ENCODE data around the gene CLDN14.

Gene CLDN14

DNA sequence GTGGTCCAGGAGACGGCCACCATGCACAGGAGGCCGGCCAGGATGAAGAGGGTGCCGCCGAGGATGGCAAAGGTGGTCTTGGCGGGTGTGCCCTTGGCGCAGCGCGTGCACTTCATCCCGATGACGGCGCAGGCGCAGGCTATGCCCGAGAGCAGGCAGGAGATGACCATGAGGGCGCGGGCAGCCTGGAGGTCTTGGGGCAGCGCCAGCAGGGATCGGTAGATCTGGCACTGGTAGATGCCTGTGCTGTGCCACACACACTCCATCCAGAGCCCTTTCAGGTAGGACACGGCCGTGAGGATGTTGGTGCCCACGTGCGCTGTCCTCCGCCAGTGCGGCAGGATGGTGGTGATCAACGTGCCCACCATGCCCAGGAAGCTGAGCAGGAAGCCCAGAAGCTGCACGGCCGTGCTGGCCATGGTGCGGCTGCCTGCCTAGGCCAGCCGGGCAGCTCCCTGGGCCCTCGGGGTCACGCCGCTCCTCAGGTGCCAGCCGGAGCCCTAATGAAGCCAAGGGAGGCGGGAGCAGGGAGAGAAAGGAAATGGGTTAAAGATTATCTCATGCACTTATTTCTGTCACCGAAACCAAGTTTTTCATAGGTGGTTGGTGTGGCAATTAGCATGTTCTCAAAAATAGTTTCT, 18.5 kb downstream of the CLDN14 start:
- WGBS, 2 experiments: 92 to 94% methylated on average over 34 of the region's 34 CpGs

DNA sequence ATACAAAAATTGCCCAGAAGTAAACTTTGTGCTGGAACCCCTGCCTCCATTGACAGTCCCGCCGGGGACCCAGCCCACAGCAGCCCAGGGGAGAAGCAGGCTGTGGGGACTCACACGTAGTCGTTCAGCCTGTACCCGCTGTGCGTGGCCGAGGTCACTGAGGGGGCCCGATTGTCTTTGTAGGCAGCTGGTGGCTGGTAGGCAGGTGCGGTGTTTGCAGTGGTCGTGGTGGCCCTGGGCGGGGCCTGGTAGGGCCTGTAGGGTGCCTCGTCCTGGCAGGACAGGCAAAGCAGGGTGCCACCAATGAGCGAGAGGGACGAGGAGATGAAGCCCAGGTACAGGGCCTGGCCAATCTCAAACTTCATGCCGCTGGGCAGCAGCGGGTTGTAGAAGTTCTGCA, 19.1 kb downstream of the CLDN14 start:
- no peak overlapping the region for H3K4me3 ChIP-seq (ENCODE audit: insufficient read depth, low read depth, low read length)
- H3K4me1 ChIP-seq (ENCODE audit: control insufficient read depth, insufficient read depth, low read length): no peaks in the 10 kb centered on the region
- 92 to 93% methylated on average over 16 of the region's 16 CpGs for WGBS, 2 experiments
- no peaks in the 10 kb centered on the region for H3K9me3 ChIP-seq (ENCODE audit: control insufficient read depth, low read length)
- no peaks in the 10 kb centered on the region for H3K27me3 ChIP-seq (ENCODE audit: control insufficient read depth, insufficient read depth, low read length, poor library complexity, severe bottlenecking)
- H3K36me3 ChIP-seq (ENCODE audit: control insufficient read depth, insufficient read depth, low read length): no peaks in the 10 kb centered on the region
- H3K27ac ChIP-seq (ENCODE audit: insufficient read depth, low read depth, low read length, poor library complexity, severe bottlenecking): no peak overlapping the region

More for the DNA sequence above, 18.5 kb downstream of the CLDN14 start:
- H3K27ac ChIP-seq (ENCODE audit: insufficient read depth, low read depth, low read length, poor library complexity, severe bottlenecking): no peak overlapping the region
- no peaks in the 10 kb centered on the region for H3K27me3 ChIP-seq (ENCODE audit: control insufficient read depth, insufficient read depth, low read length, poor library complexity, severe bottlenecking)
- no peak overlapping the region for H3K4me3 ChIP-seq (ENCODE audit: insufficient read depth, low read depth, low read length)
- no peaks in the 10 kb centered on the region for H3K36me3 ChIP-seq (ENCODE audit: control insufficient read depth, insufficient read depth, low read length)
- H3K4me1 ChIP-seq (ENCODE audit: control insufficient read depth, insufficient read depth, low read length): no peaks in the 10 kb centered on the region
- H3K9me3 ChIP-seq (ENCODE audit: control insufficient read depth, low read length): no peaks in the 10 kb centered on the region

DNA sequence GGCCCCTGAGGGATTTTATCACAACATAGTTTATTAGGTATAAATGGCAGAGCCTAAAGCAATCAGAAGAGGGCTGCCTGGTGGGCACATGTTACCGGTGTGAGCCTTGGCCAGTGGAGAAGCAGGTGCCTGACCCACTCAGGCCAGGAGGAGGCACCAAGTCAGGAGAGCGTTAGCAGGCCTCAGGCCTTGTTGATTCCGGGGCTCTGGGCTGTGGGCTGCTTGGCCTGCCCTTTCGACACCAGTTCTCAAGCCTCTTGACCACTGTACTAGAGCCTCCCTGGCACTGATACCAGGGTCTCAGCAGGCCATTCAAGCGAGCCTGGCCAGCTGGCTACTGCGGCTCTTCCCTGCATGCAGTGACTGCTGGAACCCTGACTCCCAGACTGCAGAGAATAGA, 20.8 kb downstream of the CLDN14 start:
- Histone ChIP-seq H3K36me3 (ENCODE audit: control insufficient read depth, insufficient read depth, low read length) (no peaks in the 10 kb centered on the region), H3K9me3 (ENCODE audit: control insufficient read depth, low read length) (no peaks in the 10 kb centered on the region), H3K4me3 (ENCODE audit: insufficient read depth, low read depth, low read length) (no peak overlapping the region), H3K27ac (ENCODE audit: insufficient read depth, low read depth, low read length, poor library complexity, severe bottlenecking) (no peak overlapping the region), H3K27me3 (ENCODE audit: control insufficient read depth, insufficient read depth, low read length, poor library complexity, severe bottlenecking) (no peaks in the 10 kb centered on the region), H3K4me1 (ENCODE audit: control insufficient read depth, insufficient read depth, low read length) (peaks cover 8% of the 10 kb centered on the region)
- WGBS, 2 experiments: 92 to 96% methylated on average over 6 of the region's 6 CpGs

DNA sequence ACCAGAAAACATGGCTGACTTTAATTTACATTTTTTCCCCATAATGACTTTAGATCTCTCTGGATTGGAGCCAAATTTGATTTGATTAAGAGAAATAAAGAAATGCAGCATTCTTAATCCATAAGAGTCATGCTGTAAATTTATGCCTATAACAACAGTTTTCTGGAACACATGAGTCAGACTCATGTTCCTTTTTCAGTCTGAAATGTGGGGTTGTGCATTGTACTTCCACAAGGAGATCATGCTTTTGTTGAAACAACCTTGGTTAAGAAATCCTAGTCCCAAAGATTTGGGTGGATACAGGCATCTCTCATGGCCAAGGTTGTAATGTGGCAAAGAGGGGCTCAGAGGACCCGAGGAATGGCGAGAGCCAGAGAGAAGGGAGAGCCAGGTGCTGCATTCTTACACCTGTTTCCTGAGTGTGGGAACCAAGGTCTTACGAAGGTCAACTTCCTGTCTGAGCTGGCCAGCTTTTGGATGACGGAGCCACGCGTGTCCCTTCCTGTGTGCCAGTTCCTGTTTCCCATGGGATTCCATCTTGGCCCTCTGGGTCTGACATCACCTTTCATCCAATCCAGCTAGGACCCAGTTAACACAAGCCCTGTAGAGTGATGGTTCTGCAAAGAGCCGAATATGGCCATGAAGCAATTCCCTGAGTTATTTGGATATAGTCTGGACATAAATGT, 23.1 kb downstream of the CLDN14 start:
- no peaks in the 10 kb centered on the region for H3K9me3 ChIP-seq (ENCODE audit: control insufficient read depth, low read length)
- H3K4me1 ChIP-seq (ENCODE audit: control insufficient read depth, insufficient read depth, low read length): peaks cover 11% of the 10 kb centered on the region
- H3K27me3 ChIP-seq (ENCODE audit: control insufficient read depth, insufficient read depth, low read length, poor library complexity, severe bottlenecking): no peaks in the 10 kb centered on the region
- H3K27ac ChIP-seq (ENCODE audit: insufficient read depth, low read depth, low read length, poor library complexity, severe bottlenecking): no peak overlapping the region
- H3K4me3 ChIP-seq (ENCODE audit: insufficient read depth, low read depth, low read length): no peak overlapping the region
- H3K36me3 ChIP-seq (ENCODE audit: control insufficient read depth, insufficient read depth, low read length): no peaks in the 10 kb centered on the region
- WGBS, 2 experiments: 84 to 89% methylated on average over 7 of the region's 7 CpGs

DNA sequence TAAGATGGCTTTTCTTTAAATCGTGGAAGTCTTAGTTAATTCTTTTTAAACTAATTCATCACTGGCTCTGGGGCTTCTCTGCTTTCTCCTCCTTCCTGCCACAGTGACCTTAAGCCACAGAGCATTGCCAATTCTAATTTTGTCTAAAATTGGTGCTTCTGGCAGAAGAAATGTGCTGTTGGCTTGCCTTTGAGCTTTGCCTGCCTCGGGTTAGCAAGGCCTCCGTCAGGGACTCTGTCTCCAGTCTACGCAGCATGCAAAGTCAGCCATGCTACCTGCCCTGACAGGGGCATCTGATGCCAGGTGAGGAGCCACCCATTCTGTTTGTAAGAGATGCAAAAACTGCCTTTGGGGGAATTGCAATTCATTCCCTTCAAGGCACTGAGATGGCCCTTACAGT, 25.2 kb downstream of the CLDN14 start:
- 75 to 87% methylated on average over 4 of the region's 4 CpGs for WGBS, 2 experiments
- Histone ChIP-seq H3K4me1 (ENCODE audit: control insufficient read depth, insufficient read depth, low read length) (peaks cover 11% of the 10 kb centered on the region), H3K9me3 (ENCODE audit: control insufficient read depth, low read length) (no peaks in the 10 kb centered on the region)

DNA sequence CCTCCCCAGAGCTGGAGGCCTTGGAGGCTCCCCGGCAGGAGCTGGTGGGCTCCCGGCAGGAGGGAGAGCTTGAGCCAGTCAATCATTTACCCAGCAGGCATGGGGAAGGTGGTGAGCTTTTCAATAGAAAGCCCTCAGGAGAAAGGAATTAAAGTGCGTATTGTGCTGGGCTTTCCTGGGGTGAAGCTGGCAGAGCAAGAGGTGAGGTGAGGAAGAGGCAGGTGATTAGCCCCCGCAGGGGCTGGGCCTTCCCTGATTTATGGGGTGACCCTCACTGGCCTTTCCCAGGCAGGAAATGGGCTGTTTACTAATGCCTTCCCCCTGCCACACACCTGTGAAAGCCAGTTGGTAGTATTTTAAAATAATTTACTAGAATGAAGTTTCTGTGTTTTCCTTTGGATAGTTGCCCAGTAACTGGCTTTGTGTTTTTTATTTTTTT, 25.8 kb downstream of the CLDN14 start:
- H3K9me3 ChIP-seq (ENCODE audit: control insufficient read depth, low read length): no peaks in the 10 kb centered on the region
- no peak overlapping the region for H3K27ac ChIP-seq (ENCODE audit: insufficient read depth, low read depth, low read length, poor library complexity, severe bottlenecking)
- 7 to 10% methylated on average over 4 of the region's 4 CpGs for WGBS, 2 experiments
- peaks cover 11% of the 10 kb centered on the region for H3K4me1 ChIP-seq (ENCODE audit: control insufficient read depth, insufficient read depth, low read length)
- no peak overlapping the region for H3K4me3 ChIP-seq (ENCODE audit: insufficient read depth, low read depth, low read length)
- no peaks in the 10 kb centered on the region for H3K36me3 ChIP-seq (ENCODE audit: control insufficient read depth, insufficient read depth, low read length)
- H3K27me3 ChIP-seq (ENCODE audit: control insufficient read depth, insufficient read depth, low read length, poor library complexity, severe bottlenecking): no peaks in the 10 kb centered on the region

More for the DNA sequence above, 25.2 kb downstream of the CLDN14 start:
- Histone ChIP-seq H3K36me3 (ENCODE audit: control insufficient read depth, insufficient read depth, low read length) (no peaks in the 10 kb centered on the region), H3K27ac (ENCODE audit: insufficient read depth, low read depth, low read length, poor library complexity, severe bottlenecking) (no peak overlapping the region), H3K27me3 (ENCODE audit: control insufficient read depth, insufficient read depth, low read length, poor library complexity, severe bottlenecking) (no peaks in the 10 kb centered on the region), H3K4me3 (ENCODE audit: insufficient read depth, low read depth, low read length) (no peak overlapping the region)

DNA sequence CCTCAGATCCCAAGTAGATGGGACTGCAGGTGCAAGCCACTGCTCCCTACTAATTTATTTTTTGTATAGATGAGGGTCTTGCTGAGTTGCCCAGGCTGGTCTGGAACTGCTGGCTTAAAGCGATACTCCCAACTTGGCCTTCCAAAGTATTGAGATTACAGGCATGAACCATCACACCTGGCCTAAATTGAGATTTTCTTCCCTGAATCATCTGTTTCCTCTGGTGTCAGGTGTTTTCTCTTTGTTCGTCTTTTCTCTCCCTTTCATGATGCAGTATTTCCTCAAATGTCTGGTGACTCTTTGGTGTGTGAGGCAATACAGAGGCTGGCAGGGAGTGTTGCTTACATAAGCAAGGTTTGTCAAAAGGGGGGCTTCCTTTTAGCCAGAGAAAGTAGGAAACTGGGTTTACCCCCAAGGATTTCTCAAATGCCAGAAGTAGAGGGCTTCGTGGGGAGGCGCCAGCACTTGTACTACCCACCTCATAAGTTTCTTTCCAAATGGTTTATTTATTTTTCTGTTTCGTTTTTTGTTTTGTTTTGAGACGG, 27.6 kb downstream of the CLDN14 start:
- no peaks in the 10 kb centered on the region for H3K36me3 ChIP-seq (ENCODE audit: control insufficient read depth, insufficient read depth, low read length)
- 85 to 88% methylated on average over 5 to 6 of the region's 6 CpGs for WGBS, 2 experiments

DNA sequence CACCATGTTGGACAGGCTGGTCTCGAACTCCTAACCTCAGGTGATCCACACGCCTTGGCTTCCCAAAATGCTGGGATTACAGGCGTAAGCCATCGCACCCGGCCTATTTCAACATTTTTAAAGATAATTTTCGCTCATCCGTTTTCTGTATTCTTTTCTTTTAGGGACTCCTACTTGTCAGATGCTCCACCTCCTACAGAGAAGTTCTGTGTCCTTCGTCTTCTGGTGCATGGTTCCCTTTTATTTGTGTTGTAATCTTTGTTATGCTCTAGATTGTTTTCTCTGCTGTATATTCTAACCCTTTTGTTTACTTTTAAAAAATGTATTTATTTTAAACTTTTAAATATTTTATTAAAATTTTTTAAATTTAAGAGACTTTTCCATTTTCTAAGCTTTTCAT, 28.4 kb downstream of the CLDN14 start:
- Histone ChIP-seq H3K27ac (ENCODE audit: insufficient read depth, low read depth, low read length, poor library complexity, severe bottlenecking) (no peak overlapping the region), H3K36me3 (ENCODE audit: control insufficient read depth, insufficient read depth, low read length) (no peaks in the 10 kb centered on the region), H3K4me1 (ENCODE audit: control insufficient read depth, insufficient read depth, low read length) (peaks cover 11% of the 10 kb centered on the region), H3K27me3 (ENCODE audit: control insufficient read depth, insufficient read depth, low read length, poor library complexity, severe bottlenecking) (no peaks in the 10 kb centered on the region), H3K4me3 (ENCODE audit: insufficient read depth, low read depth, low read length) (no peak overlapping the region), H3K9me3 (ENCODE audit: control insufficient read depth, low read length) (no peaks in the 10 kb centered on the region)
- WGBS, 2 experiments: 90 to 97% methylated on average over 7 to 8 of the region's 8 CpGs

More for the DNA sequence above, 27.6 kb downstream of the CLDN14 start:
- Histone ChIP-seq H3K4me3 (ENCODE audit: insufficient read depth, low read depth, low read length) (no peak overlapping the region), H3K27ac (ENCODE audit: insufficient read depth, low read depth, low read length, poor library complexity, severe bottlenecking) (no peak overlapping the region), H3K9me3 (ENCODE audit: control insufficient read depth, low read length) (no peaks in the 10 kb centered on the region), H3K27me3 (ENCODE audit: control insufficient read depth, insufficient read depth, low read length, poor library complexity, severe bottlenecking) (no peaks in the 10 kb centered on the region), H3K4me1 (ENCODE audit: control insufficient read depth, insufficient read depth, low read length) (peaks cover 11% of the 10 kb centered on the region)

DNA sequence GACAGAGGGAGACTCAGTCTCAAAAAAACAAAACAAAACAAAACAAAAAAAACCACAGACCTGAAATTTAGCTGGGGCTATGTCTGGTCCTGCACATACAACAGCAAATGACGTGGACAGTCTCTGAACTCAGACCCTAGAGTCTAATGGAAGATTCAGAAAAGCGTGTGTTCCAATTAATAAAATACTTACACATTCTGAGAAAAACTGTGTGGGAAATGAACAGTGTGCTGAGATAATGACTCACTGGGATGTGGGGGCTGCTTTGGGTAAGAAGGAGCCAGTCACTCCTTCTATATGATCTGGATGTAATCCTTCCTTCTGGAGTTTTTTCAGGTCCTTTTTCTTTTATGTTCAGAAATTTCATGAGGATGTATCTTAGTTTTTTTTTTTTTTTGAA, 29.4 kb downstream of the CLDN14 start:
- Histone ChIP-seq H3K9me3 (ENCODE audit: control insufficient read depth, low read length) (no peaks in the 10 kb centered on the region), H3K4me1 (ENCODE audit: control insufficient read depth, insufficient read depth, low read length) (peaks cover 11% of the 10 kb centered on the region), H3K4me3 (ENCODE audit: insufficient read depth, low read depth, low read length) (no peak overlapping the region), H3K27me3 (ENCODE audit: control insufficient read depth, insufficient read depth, low read length, poor library complexity, severe bottlenecking) (no peaks in the 10 kb centered on the region), H3K36me3 (ENCODE audit: control insufficient read depth, insufficient read depth, low read length) (no peaks in the 10 kb centered on the region), H3K27ac (ENCODE audit: insufficient read depth, low read depth, low read length, poor library complexity, severe bottlenecking) (no peak overlapping the region)
- 96% methylated on average over 2 of the region's 2 CpGs for WGBS, 2 experiments

DNA sequence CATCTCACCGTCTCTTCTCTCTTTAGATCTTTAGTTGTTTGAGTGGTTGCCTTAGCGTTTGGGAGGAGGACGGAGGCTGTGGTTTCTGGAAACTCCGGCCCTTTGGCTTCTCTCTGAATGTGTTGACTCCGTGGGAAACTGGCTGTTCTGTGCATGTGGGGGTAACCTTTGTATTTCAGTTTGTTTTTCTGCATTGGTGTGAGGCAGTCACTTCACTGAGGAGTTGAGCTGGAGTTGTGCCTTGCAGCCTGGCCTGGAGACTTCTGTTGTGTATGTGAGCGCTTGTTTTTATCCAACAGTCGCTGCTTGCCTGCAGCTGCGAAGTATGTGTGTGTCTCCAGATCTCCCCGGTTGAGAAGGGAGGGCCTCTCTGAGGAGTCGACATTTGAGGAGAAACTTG, 33.6 kb downstream of the CLDN14 start:
- Histone ChIP-seq H3K4me3 (ENCODE audit: insufficient read depth, low read depth, low read length) (no peak overlapping the region), H3K27me3 (ENCODE audit: control insufficient read depth, insufficient read depth, low read length, poor library complexity, severe bottlenecking) (no peaks in the 10 kb centered on the region), H3K9me3 (ENCODE audit: control insufficient read depth, low read length) (no peaks in the 10 kb centered on the region), H3K36me3 (ENCODE audit: control insufficient read depth, insufficient read depth, low read length) (no peaks in the 10 kb centered on the region), H3K27ac (ENCODE audit: insufficient read depth, low read depth, low read length, poor library complexity, severe bottlenecking) (no peak overlapping the region), H3K4me1 (ENCODE audit: control insufficient read depth, insufficient read depth, low read length) (no peaks in the 10 kb centered on the region)
- WGBS, 2 experiments: 76 to 77% methylated on average over 10 of the region's 10 CpGs
